GM12878 (cell line): ENCODE data around the gene PIAS1. TPM values are rescaled to one million over a fixed set of nuclear protein-coding genes. Genes with fewer than 3 reads are reported as not detected.

Source experiments
- CEBPZ ChIP-seq: fragments of 150-350 bp; IDR thresholded peaks from 2 replicates; pipeline ENCODE4 v1.6.1; 2016; ENCODE audit warnings: low read depth, low read length
- E2F4 ChIP-seq: IDR thresholded peaks from 2 replicates; pipeline ENCODE4 v1.6.1; 2012; ENCODE audit warnings: low read depth, low read length, improper control_type of control experiment
- ETV6 ChIP-seq, 2 experiments: fragments of 450-650 bp in 1 of 2; IDR thresholded peaks in 1 of 2; conservative IDR thresholded peaks in 1 of 2; 2 replicates each; pipeline ENCODE4 v1.6.1; 2014; ENCODE audit warnings: antibody characterized with exemption in 1 of 2, borderline replicate concordance in 1 of 2, low read depth in 1 of 2, mild to moderate bottlenecking in 1 of 2, moderate library complexity in 1 of 2
- PRDM15 ChIP-seq: fragments of 450-650 bp; formaldehyde crosslinking; IDR thresholded peaks from 2 replicates; pipeline ENCODE4 v1.4.0; 2020; ENCODE audit warnings: mild to moderate bottlenecking, moderate library complexity
- SP1 ChIP-seq: IDR thresholded peaks from one replicate; pipeline ENCODE4 v1.6.1; 2011; ENCODE audit warnings: low read depth, low read length
- polyA plus RNA-seq, 11 experiments: library from polyadenylated mRNA; depleted of rRNA in 4 of 11; unstranded in 6 of 11; stranded (reverse) in 5 of 11; fragments of >200 nt; fragmentation: Nextera tagmentation in 4 of 11; fragmentation: Illumina TruSeq in 1 of 11; extraction: Ambion mirVana in 4 of 11; extraction: Trizol in 1 of 11; gene quantifications; 1 replicate in 1 of 11; 2 replicates in 10 of 11; pipeline versions ENCODE4 v1.2.1 to v1.2.3, GENCODE V29; 2011 to 2016; ENCODE audit warnings: inconsistent platforms in 2 of 11, missing spikeins in 2 of 11, low read depth in 1 of 11
- total RNA-seq, 4 experiments: library from RNA; depleted of rRNA in 3 of 4; stranded (reverse); fragments of >200 nt in 3 of 4; fragmentation: Illumina TruSeq in 1 of 4; extraction: Trizol in 1 of 4; gene quantifications; 2 replicates each; pipeline versions ENCODE4 v1.2.1 to v1.2.3, GENCODE V29; 2013 to 2021

PIAS1 gene
- total and polyA plus RNA-seq, 10 of the 15 experiments (the other 5 are each of a cell fraction or from before 2014, with no cell fraction given), result 20.2 to 96.3 (median 37.0) TPM

- TF ChIP-seq CEBPZ (no peak), PRDM15 (CRISPR knock-in tag) (no peak), ETV6 (conservative IDR thresholded peaks at IDR 0.05 in 1 of 2, IDR thresholded peaks at IDR 0.05 in 1 of 2; ENCODE audit: borderline replicate concordance in 1 of 2, low read depth in 1 of 2) (no peak), SP1 (no peak), E2F4 (no peak)
Observed at GRCh38 chr15:68034081-68034480, 20.0 kb upstream of the PIAS1 start (continued).
